GM06990 (cell line): Measurements from ENCODE around the gene LRRC39.

Experiments used
- DNase-seq: peaks from one replicate; pipeline ENCODE4 v3.0.0-alpha.2; 2011; ENCODE audit not compliant: insufficient read length; ENCODE audit errors: extremely low read depth
- H3K27me3 ChIP-seq: replicated peaks from 2 replicates; pipeline ENCODE4 v1.6.0; 2011; ENCODE audit warnings: low read length; ENCODE audit not compliant: control insufficient read depth, insufficient read depth
- H3K36me3 ChIP-seq: 2 replicates; pipeline ENCODE4 v1.5.1; 2011; ENCODE audit warnings: low read length; ENCODE audit not compliant: control insufficient read depth, insufficient read depth
- H3K4me3 ChIP-seq: replicated peaks from 2 replicates; pipeline ENCODE4 v1.5.1; 2011; ENCODE audit warnings: low read depth, mild to moderate bottlenecking, control low read depth, low read length
- TF ChIP-seq, protein P1 (sequence below): IDR thresholded peaks from 2 replicates; pipeline ENCODE4 v1.5.1; 2011; ENCODE audit warnings: low read length, control low read depth, mild to moderate bottlenecking, inconsistent platforms; ENCODE audit not compliant: insufficient read depth, poor library complexity, severe bottlenecking

Gene LRRC39

DNA sequence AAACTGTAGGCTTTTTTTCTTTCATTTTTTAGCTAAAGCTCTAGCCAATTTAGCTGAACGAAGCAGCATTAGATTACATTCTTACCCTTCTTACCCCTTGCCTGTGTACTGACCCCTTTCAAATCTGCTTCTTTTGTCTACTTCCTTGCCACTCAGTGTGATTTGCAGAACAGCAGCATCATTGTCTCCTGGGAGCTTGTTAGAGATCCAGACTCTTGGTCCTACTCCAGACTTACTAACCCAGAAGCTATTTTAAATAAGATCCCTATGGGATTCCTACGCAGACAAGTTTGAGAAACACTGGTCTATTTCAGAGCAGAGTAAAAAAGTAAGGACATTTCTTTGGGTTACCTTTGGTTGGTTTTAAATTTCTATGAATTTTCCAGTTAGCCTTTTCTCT lies 13.8 kb downstream of the LRRC39 start:
- H3K4me3 ChIP-seq, result no peak overlapping the region
- TF ChIP-seq, protein P1, sequence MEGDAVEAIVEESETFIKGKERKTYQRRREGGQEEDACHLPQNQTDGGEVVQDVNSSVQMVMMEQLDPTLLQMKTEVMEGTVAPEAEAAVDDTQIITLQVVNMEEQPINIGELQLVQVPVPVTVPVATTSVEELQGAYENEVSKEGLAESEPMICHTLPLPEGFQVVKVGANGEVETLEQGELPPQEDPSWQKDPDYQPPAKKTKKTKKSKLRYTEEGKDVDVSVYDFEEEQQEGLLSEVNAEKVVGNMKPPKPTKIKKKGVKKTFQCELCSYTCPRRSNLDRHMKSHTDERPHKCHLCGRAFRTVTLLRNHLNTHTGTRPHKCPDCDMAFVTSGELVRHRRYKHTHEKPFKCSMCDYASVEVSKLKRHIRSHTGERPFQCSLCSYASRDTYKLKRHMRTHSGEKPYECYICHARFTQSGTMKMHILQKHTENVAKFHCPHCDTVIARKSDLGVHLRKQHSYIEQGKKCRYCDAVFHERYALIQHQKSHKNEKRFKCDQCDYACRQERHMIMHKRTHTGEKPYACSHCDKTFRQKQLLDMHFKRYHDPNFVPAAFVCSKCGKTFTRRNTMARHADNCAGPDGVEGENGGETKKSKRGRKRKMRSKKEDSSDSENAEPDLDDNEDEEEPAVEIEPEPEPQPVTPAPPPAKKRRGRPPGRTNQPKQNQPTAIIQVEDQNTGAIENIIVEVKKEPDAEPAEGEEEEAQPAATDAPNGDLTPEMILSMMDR, result no peak
- no peaks in the 10 kb centered on the region for H3K36me3 ChIP-seq
- DNase-seq, result no peak
- no peaks in the 10 kb centered on the region for H3K27me3 ChIP-seq

DNA sequence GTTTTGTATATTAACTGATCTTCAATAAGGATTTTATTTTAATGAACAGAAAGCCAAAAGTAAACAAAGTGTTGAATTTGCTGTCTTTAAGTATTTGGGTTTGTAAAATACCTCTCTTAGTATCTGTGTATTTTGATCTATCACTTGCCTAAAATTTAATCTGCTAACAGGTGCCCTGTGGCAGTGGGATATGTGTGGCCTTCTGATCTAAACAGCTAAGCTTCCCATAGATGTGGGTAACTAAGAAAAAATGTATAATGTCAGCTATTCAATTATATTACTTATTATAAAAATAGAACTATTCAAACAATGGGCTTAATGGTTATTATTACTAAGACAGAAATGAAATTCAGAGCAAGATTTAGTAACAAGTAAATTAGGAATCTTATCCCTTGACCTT lies 15.2 kb downstream of the LRRC39 start:
- no peak for DNase-seq
- Histone ChIP-seq H3K27me3 (no peaks in the 10 kb centered on the region), H3K4me3 (no peak overlapping the region), H3K36me3 (no peaks in the 10 kb centered on the region)
- TF ChIP-seq, protein P1, result no peak

DNA sequence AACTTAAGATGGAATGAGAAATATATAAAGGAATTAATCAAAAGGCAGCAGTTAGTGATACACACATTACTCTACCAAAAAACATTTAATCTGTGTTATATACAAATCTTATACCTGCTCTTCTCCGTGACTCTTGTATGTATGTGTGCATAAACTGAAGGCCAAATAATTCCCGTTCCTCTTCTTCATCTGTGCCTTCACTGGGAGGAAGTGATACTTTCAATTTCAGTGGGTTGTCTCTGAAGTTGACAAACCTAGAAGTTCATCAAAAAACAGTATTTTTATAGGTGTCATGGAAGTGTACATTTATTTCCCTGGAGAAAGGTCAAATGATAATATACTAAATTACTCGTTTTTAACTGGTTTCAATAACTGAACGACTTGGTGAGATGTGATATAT lies 25.8 kb downstream of the LRRC39 start:
- no peak overlapping the region for H3K4me3 ChIP-seq
- DNase-seq, result no peak
- H3K36me3 ChIP-seq, result no peaks in the 10 kb centered on the region; the same call in 1 of the 2 replicates
- TF ChIP-seq, protein P1, result no peak
- no peaks in the 10 kb centered on the region for H3K27me3 ChIP-seq

DNA sequence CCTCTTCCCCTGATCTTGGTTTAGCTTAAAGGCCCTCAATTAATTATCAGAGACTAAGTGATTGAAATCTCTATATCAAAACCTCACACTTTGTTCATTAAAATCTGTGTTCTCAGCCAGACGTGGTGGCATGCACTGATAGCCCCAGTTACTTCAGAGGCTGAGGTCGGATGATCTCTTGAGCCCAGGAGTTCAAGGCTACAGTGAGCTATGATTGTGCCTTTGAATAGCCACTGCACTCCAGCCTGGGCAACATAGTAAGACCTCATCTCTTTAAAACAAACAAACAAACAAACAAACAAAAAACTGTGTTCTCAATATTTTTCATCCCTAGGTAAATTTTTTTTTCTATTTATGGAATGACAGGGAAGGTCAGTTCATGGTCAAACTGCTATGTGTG lies 26.4 kb downstream of the LRRC39 start:
- Histone ChIP-seq H3K36me3 (no peaks in the 10 kb centered on the region; the same call in none of the 2 replicates), H3K27me3 (no peaks in the 10 kb centered on the region), H3K4me3 (no peak overlapping the region)
- DNase-seq, result no peak
- TF ChIP-seq, protein P1, result no peak

DNA sequence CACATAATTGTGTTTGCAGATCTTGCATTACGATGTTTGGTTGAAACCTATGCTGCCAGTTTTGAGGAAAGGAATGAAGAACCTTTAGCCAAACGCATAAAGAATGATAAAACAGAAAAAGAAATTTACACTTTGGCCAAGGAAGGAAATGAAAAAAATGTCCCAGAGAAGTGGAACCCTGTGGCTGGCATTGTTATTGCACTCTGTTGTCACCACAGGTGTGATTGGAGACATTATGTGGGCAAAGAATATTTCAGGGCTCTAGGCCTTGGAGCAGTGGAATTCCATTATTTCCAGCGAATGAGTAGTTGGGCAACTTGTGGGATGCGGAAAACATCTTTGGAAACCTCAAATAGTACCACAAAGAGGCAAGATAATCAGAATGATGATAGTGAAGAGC lies 30.2 kb downstream of the LRRC39 start:
- Histone ChIP-seq H3K36me3 (peaks cover 3% of the 10 kb centered on the region), H3K27me3 (no peaks in the 10 kb centered on the region), H3K4me3 (no peak overlapping the region)
- DNase-seq, result no peak
- TF ChIP-seq, protein P1, result no peak

DNA sequence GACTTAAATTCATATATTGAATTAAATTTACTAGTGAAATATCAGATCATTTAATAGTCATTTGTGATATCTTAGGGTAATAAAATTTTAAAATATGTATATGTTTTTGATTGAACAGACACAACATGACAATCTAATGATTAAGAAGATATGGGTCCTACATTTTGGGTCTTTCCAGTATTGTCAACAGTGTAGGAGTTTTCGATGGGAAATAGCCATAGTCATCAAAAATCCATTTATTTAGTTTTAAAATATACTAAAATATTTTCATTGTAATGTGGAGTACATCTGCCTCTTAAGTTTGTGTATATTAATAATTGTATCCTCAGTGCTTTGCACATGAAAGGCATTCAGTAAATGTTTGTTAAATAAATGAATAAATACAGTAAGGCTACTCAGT lies 31.1 kb downstream of the LRRC39 start:
- no peaks in the 10 kb centered on the region for H3K27me3 ChIP-seq
- peaks cover 3% of the 10 kb centered on the region for H3K36me3 ChIP-seq
- TF ChIP-seq, protein P1, result no peak
- no peak for DNase-seq
- H3K4me3 ChIP-seq, result no peak overlapping the region
